Measurements from ENCODE around the gene EFNA3. TPM values are rescaled to one million over a fixed set of nuclear protein-coding genes. Genes with fewer than 3 reads are reported as not detected.

Gene EFNA3
- total and polyA plus RNA-seq, 9 of the 15 experiments (the other 6 are each of a cell fraction or from before 2014, with no cell fraction given), result 0.59 to 7.9 (median 4.7) TPM

- TF ChIP-seq CEBPZ (IDR thresholded peaks at IDR 0.05; ENCODE audit: borderline replicate concordance, low read depth, low read length) (no peak), NCOA2 (IDR thresholded peaks at IDR 0.05; ENCODE audit: partially characterized antibody in 2 of 2) (no peak), MTA2 (IDR thresholded peaks at IDR 0.05; ENCODE audit: low read depth) (no peak), MBD2 (IDR thresholded peaks at IDR 0.05; ENCODE audit: borderline replicate concordance, low read depth) (no peak), HMG20B (CRISPR knock-in tag; IDR thresholded peaks at IDR 0.05) (no peak), HDGF (IDR thresholded peaks at IDR 0.05) (0 out of 2 replicates have a peak, but pooled peaks have one; percentile 64), ZNF589 (CRISPR knock-in tag; IDR thresholded peaks at IDR 0.05; ENCODE audit: low read depth) (no peak), XRCC5 (IDR thresholded peaks at IDR 0.05; ENCODE audit: low read depth, low read length) (no peak), CREB1 (IDR thresholded peaks at IDR 0.05) (no peak), CREB1 (CRISPR knock-in tag; IDR thresholded peaks at IDR 0.05) (no peak), HDAC6 (IDR thresholded peaks at IDR 0.05; ENCODE audit: low read depth, low read length) (no peak)
- TF ChIP-seq, protein P1, sequence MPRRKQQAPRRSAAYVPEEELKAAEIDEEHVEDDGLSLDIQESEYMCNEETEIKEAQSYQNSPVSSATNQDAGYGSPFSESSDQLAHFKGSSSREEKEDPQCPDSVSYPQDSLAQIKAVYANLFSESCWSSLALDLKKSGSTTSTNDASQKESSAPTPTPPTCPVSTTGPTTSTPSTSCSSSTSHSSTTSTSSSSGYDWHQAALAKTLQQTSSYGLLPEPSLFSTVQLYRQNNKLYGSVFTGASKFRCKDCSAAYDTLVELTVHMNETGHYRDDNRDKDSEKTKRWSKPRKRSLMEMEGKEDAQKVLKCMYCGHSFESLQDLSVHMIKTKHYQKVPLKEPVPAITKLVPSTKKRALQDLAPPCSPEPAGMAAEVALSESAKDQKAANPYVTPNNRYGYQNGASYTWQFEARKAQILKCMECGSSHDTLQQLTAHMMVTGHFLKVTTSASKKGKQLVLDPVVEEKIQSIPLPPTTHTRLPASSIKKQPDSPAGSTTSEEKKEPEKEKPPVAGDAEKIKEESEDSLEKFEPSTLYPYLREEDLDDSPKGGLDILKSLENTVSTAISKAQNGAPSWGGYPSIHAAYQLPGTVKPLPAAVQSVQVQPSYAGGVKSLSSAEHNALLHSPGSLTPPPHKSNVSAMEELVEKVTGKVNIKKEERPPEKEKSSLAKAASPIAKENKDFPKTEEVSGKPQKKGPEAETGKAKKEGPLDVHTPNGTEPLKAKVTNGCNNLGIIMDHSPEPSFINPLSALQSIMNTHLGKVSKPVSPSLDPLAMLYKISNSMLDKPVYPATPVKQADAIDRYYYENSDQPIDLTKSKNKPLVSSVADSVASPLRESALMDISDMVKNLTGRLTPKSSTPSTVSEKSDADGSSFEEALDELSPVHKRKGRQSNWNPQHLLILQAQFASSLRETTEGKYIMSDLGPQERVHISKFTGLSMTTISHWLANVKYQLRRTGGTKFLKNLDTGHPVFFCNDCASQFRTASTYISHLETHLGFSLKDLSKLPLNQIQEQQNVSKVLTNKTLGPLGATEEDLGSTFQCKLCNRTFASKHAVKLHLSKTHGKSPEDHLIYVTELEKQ (CRISPR knock-in tag; IDR thresholded peaks at IDR 0.05), result no peak
- TF ChIP-seq, protein P2, sequence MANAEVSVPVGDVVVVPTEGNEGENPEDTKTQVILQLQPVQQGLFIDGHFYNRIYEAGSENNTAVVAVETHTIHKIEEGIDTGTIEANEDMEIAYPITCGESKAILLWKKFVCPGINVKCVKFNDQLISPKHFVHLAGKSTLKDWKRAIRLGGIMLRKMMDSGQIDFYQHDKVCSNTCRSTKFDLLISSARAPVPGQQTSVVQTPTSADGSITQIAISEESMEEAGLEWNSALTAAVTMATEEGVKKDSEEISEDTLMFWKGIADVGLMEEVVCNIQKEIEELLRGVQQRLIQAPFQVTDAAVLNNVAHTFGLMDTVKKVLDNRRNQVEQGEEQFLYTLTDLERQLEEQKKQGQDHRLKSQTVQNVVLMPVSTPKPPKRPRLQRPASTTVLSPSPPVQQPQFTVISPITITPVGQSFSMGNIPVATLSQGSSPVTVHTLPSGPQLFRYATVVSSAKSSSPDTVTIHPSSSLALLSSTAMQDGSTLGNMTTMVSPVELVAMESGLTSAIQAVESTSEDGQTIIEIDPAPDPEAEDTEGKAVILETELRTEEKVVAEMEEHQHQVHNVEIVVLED (CRISPR knock-in tag; IDR thresholded peaks at IDR 0.05), result no peak
- TF ChIP-seq, protein P3, sequence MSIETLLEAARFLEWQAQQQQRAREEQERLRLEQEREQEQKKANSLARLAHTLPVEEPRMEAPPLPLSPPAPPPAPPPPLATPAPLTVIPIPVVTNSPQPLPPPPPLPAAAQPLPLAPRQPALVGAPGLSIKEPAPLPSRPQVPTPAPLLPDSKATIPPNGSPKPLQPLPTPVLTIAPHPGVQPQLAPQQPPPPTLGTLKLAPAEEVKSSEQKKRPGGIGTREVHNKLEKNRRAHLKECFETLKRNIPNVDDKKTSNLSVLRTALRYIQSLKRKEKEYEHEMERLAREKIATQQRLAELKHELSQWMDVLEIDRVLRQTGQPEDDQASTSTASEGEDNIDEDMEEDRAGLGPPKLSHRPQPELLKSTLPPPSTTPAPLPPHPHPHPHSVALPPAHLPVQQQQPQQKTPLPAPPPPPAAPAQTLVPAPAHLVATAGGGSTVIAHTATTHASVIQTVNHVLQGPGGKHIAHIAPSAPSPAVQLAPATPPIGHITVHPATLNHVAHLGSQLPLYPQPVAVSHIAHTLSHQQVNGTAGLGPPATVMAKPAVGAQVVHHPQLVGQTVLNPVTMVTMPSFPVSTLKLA (conservative IDR thresholded peaks at IDR 0.05), result no peak
- TF ChIP-seq, protein P4, sequence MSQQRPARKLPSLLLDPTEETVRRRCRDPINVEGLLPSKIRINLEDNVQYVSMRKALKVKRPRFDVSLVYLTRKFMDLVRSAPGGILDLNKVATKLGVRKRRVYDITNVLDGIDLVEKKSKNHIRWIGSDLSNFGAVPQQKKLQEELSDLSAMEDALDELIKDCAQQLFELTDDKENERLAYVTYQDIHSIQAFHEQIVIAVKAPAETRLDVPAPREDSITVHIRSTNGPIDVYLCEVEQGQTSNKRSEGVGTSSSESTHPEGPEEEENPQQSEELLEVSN (IDR thresholded peaks at IDR 0.05; ENCODE audit: borderline replicate concordance in 1 of 2, extremely low read depth in 1 of 2, insufficient read depth in 1 of 2, insufficient read length in 1 of 2, low read depth in 1 of 2, low read length in 1 of 2, poor library complexity in 1 of 2, severe bottlenecking in 1 of 2), result peak; percentile 67 to 92
These were observed 3.0 kb downstream of the EFNA3 start (continued) for GRCh38 chr1:155081472-155082300.
